Measurements from ENCODE around the gene VWA8.

GRCh38 chr13:41939398-41939797, 21.5 kb downstream of the VWA8 start:
- TF ChIP-seq CTCF (IDR thresholded peaks at IDR 0.05; ENCODE audit: low read depth, low read length, poor library complexity, severe bottlenecking) (no peak), EZH2phosphoT487 (IDR thresholded peaks at IDR 0.05; ENCODE audit: borderline replicate concordance, low read length) (no peak)
